Astrocyte of the spinal cord (primary cell): Measurements from ENCODE around the gene PLA2G6.
"Not testable (repeated sequence)": the region's sequence is repeated elsewhere in the genome, so short reads cannot be mapped to it uniquely, and the experiment has no call there.

Experiments
- DNase-seq: peaks from one replicate; pipeline ENCODE4 v3.0.0; 2011; ENCODE audit warnings: low read depth, low spot score
- H3K4me3 ChIP-seq: 2 replicates; pipeline ENCODE4 v1.5.1; 2011; ENCODE audit warnings: low read depth, mild to moderate bottlenecking, low read length, moderate library complexity
- CTCF ChIP-seq: IDR thresholded peaks from 2 replicates; pipeline ENCODE4 v1.5.1; 2012; ENCODE audit warnings: low read depth, mild to moderate bottlenecking, low read length, inconsistent platforms
- in situ Hi-C: cut with HindIII; loops from 2 replicates; pipeline ENCODE4 v1.10.0; 2017; ENCODE audit warnings: low sequenced_read_pairs

PLA2G6 gene

DNA sequence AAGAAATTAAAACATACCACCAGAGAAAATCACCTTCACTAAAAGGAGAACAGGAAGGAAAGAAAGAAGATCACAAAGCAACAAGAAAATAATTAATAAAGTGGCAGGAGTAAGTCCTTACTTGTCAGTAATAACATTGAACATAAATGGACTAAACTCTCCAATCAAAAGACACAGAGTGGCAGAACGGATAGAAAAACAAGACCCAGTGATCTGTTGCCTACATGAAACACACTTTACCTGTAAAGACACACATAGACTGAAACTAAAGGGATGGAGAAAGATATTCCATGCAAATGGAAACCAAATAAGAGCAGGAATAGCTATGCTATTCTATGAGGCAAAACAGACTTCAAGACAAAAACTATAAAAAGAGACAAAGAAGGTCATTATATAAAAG, 25.9 kb downstream of the PLA2G6 start:
- in situ Hi-C loops: no loop called here
- DNase-seq: no peak
- no peak for TF ChIP-seq CTCF
- no peak overlapping the region for H3K4me3 ChIP-seq

GRCh38 chr22:38154563-38154915, 27.1 kb downstream of the PLA2G6 start:
- H3K4me3 ChIP-seq, in situ Hi-C loops, DNase-seq: not testable (repeated sequence)

DNA sequence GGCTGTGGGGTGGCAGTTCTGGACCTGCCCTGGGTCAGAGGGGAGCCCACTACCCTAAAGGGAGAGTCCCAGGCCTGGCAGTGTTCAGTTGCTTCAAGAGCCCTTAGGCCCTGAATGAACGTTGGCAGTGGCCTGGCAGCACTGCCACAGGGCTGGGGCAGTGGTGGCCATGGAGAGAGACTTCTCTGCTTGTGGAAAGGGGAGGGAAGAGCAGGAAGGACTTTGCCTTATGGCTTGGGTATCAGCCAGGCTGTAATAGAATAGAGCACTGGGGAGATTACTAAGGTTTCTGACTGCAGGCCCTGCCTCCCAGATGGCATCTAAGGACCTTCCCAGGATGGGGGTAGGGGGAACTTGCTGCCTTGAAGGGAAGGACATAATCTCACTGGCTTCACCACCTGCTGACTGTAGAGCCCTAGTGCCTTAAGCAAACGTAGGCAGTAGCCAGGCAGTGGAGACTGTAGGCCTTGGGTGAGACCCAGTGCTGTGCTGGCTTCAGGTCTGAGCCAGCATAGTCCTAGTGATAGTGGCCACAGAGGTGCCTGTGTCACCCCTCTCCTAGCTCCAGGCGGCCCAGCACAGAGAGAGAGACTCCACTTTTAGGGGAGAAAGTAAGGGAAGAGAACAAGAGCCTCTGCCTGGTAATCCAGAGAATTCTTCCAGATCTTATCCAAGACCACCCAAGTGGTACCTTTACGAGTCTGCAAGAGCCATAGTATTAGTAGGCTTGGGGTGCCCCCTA, 27.6 kb downstream of the PLA2G6 start:
- no peak for DNase-seq
- in situ Hi-C loops: no loop called here
- TF ChIP-seq CTCF: no peak
- H3K4me3 ChIP-seq: no peak overlapping the region

DNA sequence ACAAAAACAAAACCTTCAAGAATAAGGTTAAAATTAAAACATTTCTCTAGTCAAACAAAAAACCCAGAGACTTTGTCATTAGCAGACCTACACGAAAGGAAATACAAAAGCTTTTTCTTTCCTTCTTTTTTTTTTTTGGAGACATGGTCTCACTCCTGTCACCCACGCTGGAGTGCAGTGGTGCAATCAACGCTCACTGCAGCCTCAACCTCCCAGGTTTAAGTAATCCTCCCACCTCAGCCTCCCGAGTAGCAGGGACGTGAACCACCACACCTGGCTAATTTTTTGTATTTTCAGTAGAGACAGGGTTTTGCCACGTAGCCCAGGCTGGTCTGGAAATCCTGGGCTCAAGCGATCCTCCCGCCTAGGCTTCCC, 30.5 kb downstream of the PLA2G6 start:
- in situ Hi-C loops: no loop called here
- no peak for DNase-seq
- TF ChIP-seq CTCF: no peak
- H3K4me3 ChIP-seq: no peak overlapping the region

- peak; percentile 83 for DNase-seq
- in situ Hi-C loops: no loop called here
- no peak overlapping the region for H3K4me3 ChIP-seq
- no peak for TF ChIP-seq CTCF
Measured at GRCh38 chr22:38148245-38148644, 33.4 kb downstream of the PLA2G6 start.

GRCh38 chr22:38146166-38146565, 35.5 kb downstream of the PLA2G6 start:
- DNase-seq, in situ Hi-C loops, H3K4me3 ChIP-seq: not testable (repeated sequence)

DNA sequence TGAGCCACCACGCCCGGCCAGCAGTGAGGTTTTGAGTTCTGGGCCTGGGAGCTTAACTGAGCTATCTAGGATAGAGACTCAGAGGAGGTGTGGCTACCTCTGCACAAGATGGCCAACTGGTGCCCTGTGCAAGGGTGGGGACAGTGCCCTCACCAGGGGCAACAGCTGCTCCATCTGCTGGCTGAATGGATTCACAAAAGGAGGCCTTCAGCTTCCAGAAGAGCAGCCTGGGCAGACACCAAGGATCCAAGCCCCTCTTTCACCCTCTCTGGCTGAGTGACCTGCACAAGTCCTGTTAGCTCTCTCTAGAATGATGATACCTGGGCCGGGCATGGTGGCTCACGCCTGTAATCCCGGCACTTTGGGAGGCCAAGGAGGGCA, 37.6 kb downstream of the PLA2G6 start:
- DNase-seq: no peak
- H3K4me3 ChIP-seq: no peak overlapping the region
- in situ Hi-C loops: no loop called here
- no peak for TF ChIP-seq CTCF

GRCh38 chr22:38142606-38143005, 39.0 kb downstream of the PLA2G6 start:
- no peak overlapping the region for H3K4me3 ChIP-seq
- DNase-seq: no peak
- in situ Hi-C loops: no loop called here
- no peak for TF ChIP-seq CTCF
